ENCODE data around the gene SPOCK1. TPM values are rescaled to one million over a fixed set of nuclear protein-coding genes. Genes with fewer than 3 reads are reported as not detected.

The SPOCK1 gene
- total and polyA plus RNA-seq, 2 experiments from 2014 or later, result 8.2 to 10.5 TPM

DNA sequence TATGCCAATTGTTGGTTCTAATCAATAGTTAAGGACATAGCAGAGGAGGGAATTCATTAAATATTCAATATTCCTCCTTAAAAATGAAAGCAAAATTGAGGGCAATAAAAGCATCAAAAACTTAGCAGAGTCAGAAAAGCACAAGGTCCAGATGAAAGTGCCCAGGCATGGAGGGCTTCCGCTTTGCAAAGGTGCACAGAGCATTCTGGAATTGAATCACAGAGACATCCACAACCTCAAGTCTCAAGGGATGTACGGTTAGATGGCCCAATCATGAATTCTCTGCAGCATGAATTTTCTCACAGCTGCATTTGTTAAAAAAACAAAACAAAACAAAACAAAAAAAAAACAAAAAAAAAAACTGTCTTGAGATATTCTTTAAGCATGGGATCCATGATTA lies 253.7 kb downstream of the SPOCK1 start:
- Histone ChIP-seq H3K9me2 (ENCODE audit: insufficient read depth) (peaks cover 6% of the 10 kb centered on the region; the same call in 1 of the 2 replicates), H2AFZ (no peak overlapping the region), H4K20me1 (replicated peaks; ENCODE audit: insufficient read depth) (no peaks in the 10 kb centered on the region), H3K79me2 (replicated peaks; ENCODE audit: insufficient read depth) (no peaks in the 10 kb centered on the region), H3K36me3 (ENCODE audit: insufficient read depth) (no peaks in the 10 kb centered on the region), H3F3A (replicated peaks; ENCODE audit: low read depth) (no peaks in the 10 kb centered on the region), H3K4me1 (ENCODE audit: insufficient read depth) (no peaks in the 10 kb centered on the region), H3K4me3 (no peak overlapping the region), H3K27ac (ENCODE audit: low read depth) (no peak overlapping the region), H3K4me2 (no peak overlapping the region), H3K27me3 (ENCODE audit: insufficient read depth) (no peaks in the 10 kb centered on the region)
- TF ChIP-seq, protein P1, sequence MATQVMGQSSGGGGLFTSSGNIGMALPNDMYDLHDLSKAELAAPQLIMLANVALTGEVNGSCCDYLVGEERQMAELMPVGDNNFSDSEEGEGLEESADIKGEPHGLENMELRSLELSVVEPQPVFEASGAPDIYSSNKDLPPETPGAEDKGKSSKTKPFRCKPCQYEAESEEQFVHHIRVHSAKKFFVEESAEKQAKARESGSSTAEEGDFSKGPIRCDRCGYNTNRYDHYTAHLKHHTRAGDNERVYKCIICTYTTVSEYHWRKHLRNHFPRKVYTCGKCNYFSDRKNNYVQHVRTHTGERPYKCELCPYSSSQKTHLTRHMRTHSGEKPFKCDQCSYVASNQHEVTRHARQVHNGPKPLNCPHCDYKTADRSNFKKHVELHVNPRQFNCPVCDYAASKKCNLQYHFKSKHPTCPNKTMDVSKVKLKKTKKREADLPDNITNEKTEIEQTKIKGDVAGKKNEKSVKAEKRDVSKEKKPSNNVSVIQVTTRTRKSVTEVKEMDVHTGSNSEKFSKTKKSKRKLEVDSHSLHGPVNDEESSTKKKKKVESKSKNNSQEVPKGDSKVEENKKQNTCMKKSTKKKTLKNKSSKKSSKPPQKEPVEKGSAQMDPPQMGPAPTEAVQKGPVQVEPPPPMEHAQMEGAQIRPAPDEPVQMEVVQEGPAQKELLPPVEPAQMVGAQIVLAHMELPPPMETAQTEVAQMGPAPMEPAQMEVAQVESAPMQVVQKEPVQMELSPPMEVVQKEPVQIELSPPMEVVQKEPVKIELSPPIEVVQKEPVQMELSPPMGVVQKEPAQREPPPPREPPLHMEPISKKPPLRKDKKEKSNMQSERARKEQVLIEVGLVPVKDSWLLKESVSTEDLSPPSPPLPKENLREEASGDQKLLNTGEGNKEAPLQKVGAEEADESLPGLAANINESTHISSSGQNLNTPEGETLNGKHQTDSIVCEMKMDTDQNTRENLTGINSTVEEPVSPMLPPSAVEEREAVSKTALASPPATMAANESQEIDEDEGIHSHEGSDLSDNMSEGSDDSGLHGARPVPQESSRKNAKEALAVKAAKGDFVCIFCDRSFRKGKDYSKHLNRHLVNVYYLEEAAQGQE (IDR thresholded peaks at IDR 0.05; ENCODE audit: unreplicated experiment), result no peak
- TF ChIP-seq POLR2AphosphoS5 (IDR thresholded peaks at IDR 0.05; ENCODE audit: low read depth) (no peak), CTCF (conservative IDR thresholded peaks at IDR 0.05; ENCODE audit: low read depth in 2 of 2) (no peak), ETS1 (IDR thresholded peaks at IDR 0.05) (no peak), ZNF462 (CRISPR knock-in tag; IDR thresholded peaks at IDR 0.05) (no peak)
- no peak for ATAC-seq
- Mint-ChIP-seq H3K36me3 (ENCODE audit: low read depth) (no peaks in the 10 kb centered on the region), H3K4me1 (no peaks in the 10 kb centered on the region), H3K27me3 (ENCODE audit: insufficient read depth, low read depth, poor library complexity) (peaks cover 3% of the 10 kb centered on the region), H3K9me3 (no peaks in the 10 kb centered on the region), H3K27ac (no peak overlapping the region), H3K4me3 (no peak overlapping the region)
- no peak for DNase-seq (ENCODE audit: low spot score)

All from GM23338 (cell line).